K562 treated with DMSO at 1 percent for 12 hours (cell line): ENCODE measurements around the gene NHLH1. TPM values are rescaled to one million over a fixed set of nuclear protein-coding genes. Genes with fewer than 3 reads are reported as not detected.

Experiments used
- total RNA-seq: library from RNA; unstranded; fragments of 300-600 nt; gene quantifications from 2 replicates; pipeline ENCODE4 v1.2.3, GENCODE V29; 2022; ENCODE audit not compliant: insufficient read depth

The NHLH1 gene
- total RNA-seq: 0.52 and 0.88 TPM in 2 replicates

GRCh38 chr1:160366731-160367515, at the start of gene NHLH1:
TSS of gene NHLH1 (plus strand) at chr1:160367071. CDS start at chr1:160370732, 3,661 bp downstream.

DNA sequence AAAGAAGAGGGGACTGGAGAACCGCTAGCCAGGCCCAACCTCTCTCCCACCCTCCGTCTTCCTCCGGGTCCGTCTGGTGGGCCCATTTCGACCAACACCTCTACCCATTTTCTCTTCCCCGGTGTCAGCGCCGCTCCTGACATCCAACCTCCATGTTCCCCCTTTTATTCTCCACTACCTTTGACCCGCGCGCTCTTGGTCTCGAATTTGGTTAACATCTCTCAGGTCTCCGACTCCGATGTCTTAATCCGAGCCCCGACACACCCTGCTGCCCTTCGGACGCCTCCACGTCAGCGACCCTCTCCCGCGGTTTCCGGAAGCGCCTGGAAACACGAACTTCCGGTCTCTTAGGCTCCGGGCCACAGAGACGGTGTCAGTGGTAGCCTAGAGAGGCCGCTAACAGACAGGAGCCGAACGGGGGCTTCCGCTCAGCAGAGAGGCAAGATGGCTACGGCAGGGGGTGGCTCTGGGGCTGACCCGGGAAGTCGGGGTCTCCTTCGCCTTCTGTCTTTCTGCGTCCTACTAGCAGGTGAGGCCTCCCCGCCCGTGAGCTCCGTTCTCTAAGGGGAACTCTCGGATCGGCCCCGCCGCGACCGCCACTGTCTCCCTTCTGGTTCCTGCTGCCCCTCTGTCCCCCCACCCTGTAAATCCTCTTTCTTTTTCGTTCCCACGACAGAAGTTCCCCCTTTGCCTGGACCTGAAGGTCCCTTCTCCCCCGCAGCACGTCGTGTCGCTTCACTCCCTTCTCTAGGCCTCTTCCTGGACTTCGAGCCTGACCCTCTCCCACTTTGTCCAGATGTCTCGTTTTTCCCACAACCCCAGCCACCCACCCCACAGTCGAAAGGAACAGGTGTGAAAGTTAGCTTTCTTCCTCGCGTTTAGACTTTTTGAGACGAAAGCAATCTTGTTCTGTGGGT, 23.7 kb upstream of the NHLH1 start, which contains the start of the genes COPA and NCSTN:
Gene COPA, minus strand, starts transcription at position 298 of the 917 bp plus-strand sequence. Its CDS starts 80 bp downstream, at position 218.
Gene NCSTN, plus strand, starts transcription at position 431 of the 917 bp plus-strand sequence. Its CDS starts 14 bp downstream, at position 445.

DNA sequence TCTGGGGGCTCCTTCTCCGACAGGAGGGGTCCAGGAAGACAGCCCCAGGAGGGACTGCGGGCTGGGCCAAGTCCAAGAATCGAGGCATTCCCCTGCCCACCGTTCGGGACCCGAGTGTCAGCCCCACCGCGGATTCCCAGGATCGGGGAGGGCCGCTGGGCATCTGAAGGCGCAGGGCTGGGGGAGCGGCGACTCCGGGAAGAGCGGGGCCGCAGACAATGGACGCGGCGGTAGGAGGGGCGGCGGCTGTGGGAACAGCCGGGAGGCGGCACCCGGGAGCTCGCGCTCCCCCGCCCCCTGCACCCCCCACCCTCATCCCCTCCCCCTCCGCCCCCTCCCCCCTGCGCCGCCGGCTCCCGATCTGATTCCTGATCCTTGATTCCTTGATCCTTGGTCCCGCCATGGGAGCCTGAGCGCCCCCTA, 33.4 kb downstream of the NHLH1 start, which contains the start of gene VANGL2:
Gene VANGL2, plus strand, starts transcription at position 342 of the 423 bp plus-strand sequence. CDS start 15,274 bp downstream, outside the sequence.

Other genes with a start within 250 kb of the NHLH1 start
- gene ATP1A4, start 215.5 kb upstream of the NHLH1 start, total RNA-seq: not detected in 2 replicates
- gene CASQ1, start 176.5 kb upstream of the NHLH1 start, total RNA-seq: 0.46 and 0.50 TPM in 2 replicates
- 38.5 and 63.8 TPM in 2 replicates for gene PEA15, start 161.7 kb upstream of the NHLH1 start, total RNA-seq
- gene DCAF8, start 104.5 kb upstream of the NHLH1 start, total RNA-seq: 43.0 and 102 TPM in 2 replicates
- 23.4 and 40.9 TPM in 2 replicates for gene PEX19, start 81.9 kb upstream of the NHLH1 start, total RNA-seq
- gene COPA, start 23.8 kb upstream of the NHLH1 start, total RNA-seq: 104 and 208 TPM in 2 replicates
- 40.5 and 99.2 TPM in 2 replicates for gene NCSTN, start 23.7 kb upstream of the NHLH1 start, total RNA-seq
- gene VANGL2, start 33.5 kb downstream of the NHLH1 start, total RNA-seq: 2.3 and 7.0 TPM in 2 replicates
- gene SLAMF6, start 156.2 kb downstream of the NHLH1 start, total RNA-seq: 1.8 and 4.7 TPM in 2 replicates
- gene CD84, start 212.4 kb downstream of the NHLH1 start, total RNA-seq: 0.49 and 3.9 TPM in 2 replicates